Adrenal gland (tissue), 5 donors: ENCODE data around the gene USP27X.

ENCODE experiments used
- POLR2A ChIP-seq, 2 donors: fragments of 450-650 bp; IDR thresholded peaks; one replicate each; pipeline ENCODE4 v1.6.1; 2017; ENCODE audit warnings: antibody characterized with exemption in 2 of 2, mild to moderate bottlenecking in 2 of 2, moderate library complexity in 1 of 2
- TF ChIP-seq, protein P1 (sequence below), 6 experiments: fragments of 450-650 bp in 4 of 6; fragments of 200-600 bp in 2 of 6; sonication (generic) in 1 of 6; IDR thresholded peaks; 1 replicate in 5 of 6; 2 replicates in 1 of 6; pipeline versions ENCODE4 v1.5.1 to v1.8.0; 2016 to 2021; ENCODE audit warnings: antibody characterized with exemption in 6 of 6, mild to moderate bottlenecking in 2 of 6, moderate library complexity in 1 of 6
- donor health status: DM: no; HTN: no; CAD: no.

- TF ChIP-seq, protein P1, sequence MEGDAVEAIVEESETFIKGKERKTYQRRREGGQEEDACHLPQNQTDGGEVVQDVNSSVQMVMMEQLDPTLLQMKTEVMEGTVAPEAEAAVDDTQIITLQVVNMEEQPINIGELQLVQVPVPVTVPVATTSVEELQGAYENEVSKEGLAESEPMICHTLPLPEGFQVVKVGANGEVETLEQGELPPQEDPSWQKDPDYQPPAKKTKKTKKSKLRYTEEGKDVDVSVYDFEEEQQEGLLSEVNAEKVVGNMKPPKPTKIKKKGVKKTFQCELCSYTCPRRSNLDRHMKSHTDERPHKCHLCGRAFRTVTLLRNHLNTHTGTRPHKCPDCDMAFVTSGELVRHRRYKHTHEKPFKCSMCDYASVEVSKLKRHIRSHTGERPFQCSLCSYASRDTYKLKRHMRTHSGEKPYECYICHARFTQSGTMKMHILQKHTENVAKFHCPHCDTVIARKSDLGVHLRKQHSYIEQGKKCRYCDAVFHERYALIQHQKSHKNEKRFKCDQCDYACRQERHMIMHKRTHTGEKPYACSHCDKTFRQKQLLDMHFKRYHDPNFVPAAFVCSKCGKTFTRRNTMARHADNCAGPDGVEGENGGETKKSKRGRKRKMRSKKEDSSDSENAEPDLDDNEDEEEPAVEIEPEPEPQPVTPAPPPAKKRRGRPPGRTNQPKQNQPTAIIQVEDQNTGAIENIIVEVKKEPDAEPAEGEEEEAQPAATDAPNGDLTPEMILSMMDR (IDR thresholded peaks at IDR 0.05) = peak; percentile 57 to 82 (median 68)
- TF ChIP-seq POLR2A (IDR thresholded peaks at IDR 0.05) = no peak
These were observed 40.3 kb downstream of the USP27X start for GRCh38 chrX:49919617-49920016.
